H9 (cell line): ENCODE data around the gene ZNF467. TPM values are rescaled to one million over a fixed set of nuclear protein-coding genes. Genes with fewer than 3 reads are reported as not detected.

Experiments
- DNase-seq: peaks from one replicate; pipeline ENCODE4 v3.0.0-alpha.2; 2017
- H2AFZ ChIP-seq: one replicate; pipeline ENCODE4 v1.6.1; 2013; ENCODE audit warnings: mild to moderate bottlenecking, low read length, control low read depth, moderate library complexity
- H2AK5ac ChIP-seq: 2 replicates; pipeline ENCODE4 v1.6.1; 2013; ENCODE audit warnings: low read length, control low read depth, mixed read lengths; ENCODE audit not compliant: insufficient read length
- H2BK120ac ChIP-seq: one replicate; pipeline ENCODE4 v1.6.1; 2013; ENCODE audit warnings: low read depth, mild to moderate bottlenecking, low read length, control low read depth, inconsistent platforms; ENCODE audit not compliant: poor library complexity, severe bottlenecking
- H2BK12ac ChIP-seq: 2 replicates; pipeline ENCODE4 v1.6.1; 2013; ENCODE audit warnings: low read length, control low read depth, mixed read lengths, low read depth; ENCODE audit not compliant: insufficient read length
- H2BK15ac ChIP-seq: 2 replicates; pipeline ENCODE4 v1.6.1; 2013; ENCODE audit warnings: low read depth, low read length, control low read depth
- H2BK20ac ChIP-seq: one replicate; pipeline ENCODE4 v1.6.1; 2013; ENCODE audit warnings: low read depth, mild to moderate bottlenecking, low read length, control low read depth, inconsistent platforms; ENCODE audit not compliant: poor library complexity, severe bottlenecking
- H2BK5ac ChIP-seq: 2 replicates; pipeline ENCODE4 v1.6.1; 2013; ENCODE audit warnings: low read length, control low read depth, mixed read lengths; ENCODE audit not compliant: insufficient read length
- H3K14ac ChIP-seq: 2 replicates; pipeline ENCODE4 v1.6.1; 2013; ENCODE audit warnings: low read length, control low read depth; ENCODE audit not compliant: insufficient read depth
- H3K18ac ChIP-seq: 2 replicates; pipeline ENCODE4 v1.6.1; 2013; ENCODE audit warnings: low read depth, mild to moderate bottlenecking, mixed read lengths, low read length, control low read depth; ENCODE audit not compliant: insufficient read length
- H3K23ac ChIP-seq: 2 replicates; pipeline ENCODE4 v1.6.1; 2013; ENCODE audit warnings: low read length, control low read depth, mixed read lengths, low read depth; ENCODE audit not compliant: insufficient read length
- H3K23me2 ChIP-seq: 2 replicates; pipeline ENCODE4 v1.6.1; 2013; ENCODE audit warnings: low read depth, mild to moderate bottlenecking, mixed read lengths, low read length, control low read depth; ENCODE audit not compliant: insufficient read length, poor library complexity, severe bottlenecking
- H3K27ac ChIP-seq: 2 replicates; pipeline ENCODE4 v1.5.1; 2013; ENCODE audit warnings: low read length, control low read depth, mixed read lengths, low read depth; ENCODE audit not compliant: insufficient read length
- H3K27me3 ChIP-seq: 2 replicates; pipeline ENCODE4 v1.6.1; 2013; ENCODE audit warnings: low read length, control low read depth, inconsistent platforms; ENCODE audit not compliant: insufficient read depth
- H3K4ac ChIP-seq: 2 replicates; pipeline ENCODE4 v1.6.1; 2013; ENCODE audit warnings: low read depth, mild to moderate bottlenecking, control low read depth, inconsistent platforms, low read length, moderate library complexity
- H3K4me1 ChIP-seq: 2 replicates; pipeline ENCODE4 v1.6.1; 2013; ENCODE audit warnings: low read length, control low read depth, inconsistent platforms; ENCODE audit not compliant: insufficient read depth
- H3K4me2 ChIP-seq: 2 replicates; pipeline ENCODE4 v1.6.1; 2013; ENCODE audit warnings: low read length, control low read depth, mixed read lengths; ENCODE audit not compliant: insufficient read length, insufficient read depth
- H3K56ac ChIP-seq: 2 replicates; pipeline ENCODE4 v1.6.1; 2013; ENCODE audit warnings: low read depth, mild to moderate bottlenecking, mixed read lengths, low read length, control low read depth; ENCODE audit not compliant: insufficient read length
- H3K79me1 ChIP-seq: 2 replicates; pipeline ENCODE4 v1.6.1; 2013; ENCODE audit warnings: low read depth, mild to moderate bottlenecking, moderate library complexity, low read length, control low read depth, inconsistent platforms; ENCODE audit not compliant: insufficient read depth, poor library complexity, severe bottlenecking
- H3K79me2 ChIP-seq: 2 replicates; pipeline ENCODE4 v1.6.1; 2013; ENCODE audit warnings: low read length, control low read depth, inconsistent platforms; ENCODE audit not compliant: insufficient read depth
- H3K9ac ChIP-seq: 2 replicates; pipeline ENCODE4 v1.6.1; 2013; ENCODE audit warnings: low read length, control low read depth, mixed read lengths; ENCODE audit not compliant: insufficient read length; ENCODE audit errors: extremely low read depth
- H3K9me3 ChIP-seq: one replicate; pipeline ENCODE4 v1.6.1; 2013; ENCODE audit warnings: low read depth, low read length, inconsistent platforms; ENCODE audit not compliant: control insufficient read depth
- H3T11ph ChIP-seq: one replicate; pipeline ENCODE4 v1.6.1; 2013; ENCODE audit warnings: mild to moderate bottlenecking, low read length, control low read depth, inconsistent platforms
- H4K20me1 ChIP-seq: one replicate; pipeline ENCODE4 v1.6.1; 2013; ENCODE audit not compliant: control insufficient read depth, insufficient read length, insufficient read depth
- H4K5ac ChIP-seq: 2 replicates; pipeline ENCODE4 v1.6.1; 2013; ENCODE audit warnings: low read depth, mild to moderate bottlenecking, mixed read lengths, low read length, control low read depth; ENCODE audit not compliant: insufficient read length
- H4K8ac ChIP-seq: replicated peaks from 2 replicates; pipeline ENCODE4 v1.6.1; 2013; ENCODE audit warnings: low read length, control low read depth, mixed read lengths, low read depth; ENCODE audit not compliant: insufficient read length
- H4K91ac ChIP-seq: 2 replicates; pipeline ENCODE4 v1.6.1; 2013; ENCODE audit warnings: low read depth, mild to moderate bottlenecking, moderate library complexity, mixed read lengths, low read length, control low read depth; ENCODE audit not compliant: insufficient read length
- H3K27ac Mint-ChIP-seq, 3 experiments: 2 replicates in 2 of 3; 3 replicates in 1 of 3; pipeline ENCODE4 v1.8.0; 2020 to 2021; ENCODE audit warnings: mixed read lengths in 3 of 3, mild to moderate bottlenecking in 1 of 3, moderate library complexity in 1 of 3
- H3K27me3 Mint-ChIP-seq: 2 replicates; pipeline ENCODE4 v1.8.0; 2021; ENCODE audit warnings: low read depth, mild to moderate bottlenecking, moderate library complexity, mixed read lengths
- H3K36me3 Mint-ChIP-seq, 3 experiments: 2 replicates in 2 of 3; 3 replicates in 1 of 3; pipeline ENCODE4 v1.8.0; 2020 to 2021; ENCODE audit warnings: low read depth in 3 of 3, mixed read lengths in 3 of 3; ENCODE audit not compliant: insufficient read depth in 1 of 3
- H3K4me1 Mint-ChIP-seq, 2 experiments: 2 replicates each; pipeline ENCODE4 v1.8.0; 2020; ENCODE audit warnings: mixed read lengths in 2 of 2
- H3K4me3 Mint-ChIP-seq, 2 experiments: 2 replicates in 1 of 2; 3 replicates in 1 of 2; pipeline ENCODE4 v1.8.0; 2020 to 2021; ENCODE audit warnings: mild to moderate bottlenecking in 2 of 2, mixed read lengths in 2 of 2, moderate library complexity in 1 of 2
- H3K9me3 Mint-ChIP-seq, 2 experiments: 2 replicates in 1 of 2; 3 replicates in 1 of 2; pipeline ENCODE4 v1.8.0; 2020; ENCODE audit warnings: mild to moderate bottlenecking in 2 of 2, mixed read lengths in 2 of 2, moderate library complexity in 1 of 2
- WGBS: extraction: QIAGEN DNeasy Blood & Tissue Kit; methylation state at CpG from one replicate; pipeline ENCODE4 v1.1.7; 2013; ENCODE audit warnings: missing lambda C conversion rate, low lambda C conversion rate, mixed read lengths; ENCODE audit not compliant: insufficient read length; ENCODE audit errors: extremely low coverage; 5-methylcytosine and 5-hydroxymethylcytosine counted together
- total RNA-seq: library from RNA; stranded (reverse); gene quantifications from 2 replicates; pipeline ENCODE4 v1.2.1, GENCODE V29; 2021
- TF ChIP-seq, protein P1 (sequence below): fragments of 200-600 bp; sonication (generic); conservative IDR thresholded peaks from 3 replicates; pipeline ENCODE4 v1.8.0; 2021; ENCODE audit warnings: antibody characterized with exemption, mild to moderate bottlenecking

The ZNF467 gene
- total RNA-seq, 1 experiment from 2014 or later, result 0.31 TPM

DNA sequence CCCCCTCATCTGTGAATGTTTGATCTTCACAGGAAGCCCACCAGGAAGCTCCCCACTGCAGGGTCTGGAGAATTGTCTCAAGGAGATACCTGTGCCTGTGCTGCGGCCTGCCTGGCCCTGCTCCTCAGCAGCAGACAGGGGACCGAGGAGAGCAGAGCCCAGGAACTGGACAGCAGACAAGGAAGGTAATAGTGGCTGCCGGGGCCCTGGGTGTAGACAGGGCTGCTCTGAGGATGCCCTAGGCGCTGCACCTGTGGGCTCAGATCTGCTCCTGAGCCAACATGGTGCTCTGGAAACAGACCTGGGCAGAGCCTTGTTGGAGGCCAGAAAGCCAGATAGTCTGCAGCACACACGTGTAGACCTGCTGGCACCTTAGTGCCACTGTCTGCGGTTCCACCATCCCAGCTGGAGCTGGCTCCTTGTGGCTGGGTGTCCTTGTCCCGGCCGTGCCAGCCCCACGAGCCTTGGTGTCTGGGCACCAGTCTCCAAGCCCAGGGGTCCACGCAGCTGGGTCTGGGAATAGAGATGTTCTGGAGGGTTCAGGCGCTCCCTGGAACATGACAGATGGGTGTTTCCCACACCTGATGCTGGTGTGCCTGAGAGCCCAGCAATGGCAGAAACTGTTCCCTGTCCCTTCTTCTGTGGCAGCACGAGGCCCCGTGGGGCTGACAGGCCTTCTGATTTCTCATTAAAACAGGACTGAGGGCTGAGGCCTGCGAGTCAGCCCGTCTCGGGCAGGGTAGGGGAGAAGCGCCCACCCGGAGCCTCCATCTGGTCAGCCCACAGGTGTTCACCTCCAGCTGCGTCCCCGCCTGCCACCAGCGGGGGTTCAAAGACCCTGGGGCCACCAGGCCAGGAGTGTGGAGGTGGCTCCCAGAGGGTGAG, 44.7 kb downstream of the ZNF467 start:
- Histone ChIP-seq H4K91ac (no peak overlapping the region), H3K79me2 (no peaks in the 10 kb centered on the region), H3K56ac (no peak overlapping the region), H3K9me3 (no peaks in the 10 kb centered on the region), H2BK20ac (no peak overlapping the region), H3K27me3 (no peaks in the 10 kb centered on the region), H3K18ac (no peak overlapping the region), H3K79me1 (no peaks in the 10 kb centered on the region), H3T11ph (no peak overlapping the region), H3K23ac (no peak overlapping the region), H2AFZ (no peak overlapping the region), H3K4me2 (no peak overlapping the region), H3K23me2 (no peaks in the 10 kb centered on the region), H2AK5ac (no peak overlapping the region), H4K8ac (no peak overlapping the region), H2BK15ac (no peak overlapping the region), H3K9ac (no peak overlapping the region), H2BK120ac (no peak overlapping the region), H2BK12ac (no peak overlapping the region), H3K14ac (no peak overlapping the region), H3K27ac (no peak overlapping the region), H4K20me1 (no peaks in the 10 kb centered on the region), H4K5ac (no peak overlapping the region), H3K4ac (no peak overlapping the region), H2BK5ac (no peak overlapping the region), H3K4me1 (no peaks in the 10 kb centered on the region)
- Mint-ChIP-seq H3K27ac (no peak overlapping the region), H3K36me3 (peaks cover 5 to 47% (median 38%) of the 10 kb centered on the region in 3 experiments), H3K4me1 (no peaks in the 10 kb centered on the region), H3K4me3 (no peak overlapping the region), H3K27me3 (no peaks in the 10 kb centered on the region), H3K9me3 (no peaks in the 10 kb centered on the region)
- TF ChIP-seq, protein P1, sequence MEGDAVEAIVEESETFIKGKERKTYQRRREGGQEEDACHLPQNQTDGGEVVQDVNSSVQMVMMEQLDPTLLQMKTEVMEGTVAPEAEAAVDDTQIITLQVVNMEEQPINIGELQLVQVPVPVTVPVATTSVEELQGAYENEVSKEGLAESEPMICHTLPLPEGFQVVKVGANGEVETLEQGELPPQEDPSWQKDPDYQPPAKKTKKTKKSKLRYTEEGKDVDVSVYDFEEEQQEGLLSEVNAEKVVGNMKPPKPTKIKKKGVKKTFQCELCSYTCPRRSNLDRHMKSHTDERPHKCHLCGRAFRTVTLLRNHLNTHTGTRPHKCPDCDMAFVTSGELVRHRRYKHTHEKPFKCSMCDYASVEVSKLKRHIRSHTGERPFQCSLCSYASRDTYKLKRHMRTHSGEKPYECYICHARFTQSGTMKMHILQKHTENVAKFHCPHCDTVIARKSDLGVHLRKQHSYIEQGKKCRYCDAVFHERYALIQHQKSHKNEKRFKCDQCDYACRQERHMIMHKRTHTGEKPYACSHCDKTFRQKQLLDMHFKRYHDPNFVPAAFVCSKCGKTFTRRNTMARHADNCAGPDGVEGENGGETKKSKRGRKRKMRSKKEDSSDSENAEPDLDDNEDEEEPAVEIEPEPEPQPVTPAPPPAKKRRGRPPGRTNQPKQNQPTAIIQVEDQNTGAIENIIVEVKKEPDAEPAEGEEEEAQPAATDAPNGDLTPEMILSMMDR, result no peak
- DNase-seq, result peak; percentile 23
- no CpG with 5 or more reads among the region's 21 CpGs for WGBS
